Peyer's patch (tissue), 4 donors: ENCODE measurements around the gene C20orf173.

Experiments
- CTCF ChIP-seq, 6 experiments: fragments of 450-650 bp in 4 of 6; fragments of 200-600 bp in 2 of 6; sonication (generic) in 1 of 6; IDR thresholded peaks; one replicate each; pipeline ENCODE4 v1.5.1; 2017 to 2019; ENCODE audit warnings: antibody characterized with exemption in 6 of 6, mild to moderate bottlenecking in 3 of 6, moderate library complexity in 1 of 6
- POLR2A ChIP-seq, 2 donors: fragments of 450-650 bp; IDR thresholded peaks; one replicate each; pipeline ENCODE4 v1.5.1; 2017; ENCODE audit warnings: antibody characterized with exemption in 2 of 2, mild to moderate bottlenecking in 2 of 2, moderate library complexity in 2 of 2

GRCh38 chr20:35541118-35541782, 11.8 kb upstream of the C20orf173 start:
- TF ChIP-seq CTCF (IDR thresholded peaks at IDR 0.05) (no peak), POLR2A (IDR thresholded peaks at IDR 0.05) (no peak)
